Stimulated activated CD4-positive, alpha-beta T cell treated with anti-CD3 and anti-CD28 coated beads, Interleukin-4, amount 100 ng/mL, for 48 hours (primary cell): Measurements from ENCODE around the gene PREX1.

Source experiments
- DNase-seq, 2 donors: peaks; one replicate each; pipeline ENCODE4 v3.0.0-alpha.2; 2020; ENCODE audit warnings: low read depth in 2 of 2

Gene PREX1

GRCh38 chr20:48638546-48638945 lies 189.3 kb downstream of the PREX1 start:
- DNase-seq = no peak

- no peak for DNase-seq
Observed at GRCh38 chr20:48637461-48637860, 190.3 kb downstream of the PREX1 start.

GRCh38 chr20:48636301-48636700 lies 191.5 kb downstream of the PREX1 start:
- DNase-seq = no peak

GRCh38 chr20:48635791-48636267 lies 192.0 kb downstream of the PREX1 start:
- peak; percentile 56 to 74 for DNase-seq

GRCh38 chr20:48635361-48635760 lies 192.4 kb downstream of the PREX1 start:
- DNase-seq = no peak

GRCh38 chr20:48634641-48635040 lies 193.2 kb downstream of the PREX1 start:
- DNase-seq = no peak

GRCh38 chr20:48633620-48634257 lies 194.1 kb downstream of the PREX1 start:
- no peak for DNase-seq

GRCh38 chr20:48632825-48633619 lies 194.8 kb downstream of the PREX1 start:
- DNase-seq = no peak

- no peak for DNase-seq
Observed at GRCh38 chr20:48632017-48632824, 195.6 kb downstream of the PREX1 start.

GRCh38 chr20:48631114-48632016 lies 196.4 kb downstream of the PREX1 start:
- DNase-seq = no peak

- DNase-seq = no peak
Observed at GRCh38 chr20:48630342-48631075, 197.3 kb downstream of the PREX1 start.

- DNase-seq = no peak
Observed at GRCh38 chr20:48629960-48630315, 197.9 kb downstream of the PREX1 start.

GRCh38 chr20:48629069-48629959 lies 198.5 kb downstream of the PREX1 start:
- DNase-seq = no peak

- no peak for DNase-seq
Observed at GRCh38 chr20:48627737-48628128, 200.1 kb downstream of the PREX1 start.

- DNase-seq = no peak
Observed at GRCh38 chr20:48626938-48627736, 200.7 kb downstream of the PREX1 start.

- DNase-seq = no peak
Observed at GRCh38 chr20:48626226-48626937, 201.4 kb downstream of the PREX1 start.

- no peak for DNase-seq
Observed at GRCh38 chr20:48625136-48625900, 202.5 kb downstream of the PREX1 start.
